Activated CD4-positive, alpha-beta T cell treated with anti-CD3 and anti-CD28 coated beads, Interleukin-2, amount 50 U/mL, for 1 hour (primary cell): Measurements from ENCODE around the gene FTCD.
"Not testable (repeated sequence)": the region's sequence is repeated elsewhere in the genome, so short reads cannot be mapped to it uniquely, and the experiment has no call there.

Experiments
- DNase-seq: peaks from one replicate; pipeline ENCODE4 v3.0.0-alpha.2; 2020

The FTCD gene

DNA sequence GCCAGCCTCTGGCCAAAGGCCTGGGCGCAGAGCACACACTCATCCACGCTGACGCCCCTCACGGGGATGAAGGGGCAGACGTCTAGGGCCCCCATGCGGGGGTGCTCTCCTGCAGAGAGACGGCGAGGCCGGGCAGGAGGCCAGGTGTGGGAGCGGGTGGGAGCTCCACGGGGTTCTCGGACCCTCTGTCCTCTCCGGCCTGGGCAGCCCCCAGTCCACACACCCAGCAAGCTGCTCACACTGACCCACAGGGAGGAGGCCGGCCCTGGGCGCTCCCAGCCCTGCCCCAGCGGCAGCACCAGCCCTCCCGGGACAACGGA lies 2.5 kb downstream of the FTCD start:
- DNase-seq: no peak

DNA sequence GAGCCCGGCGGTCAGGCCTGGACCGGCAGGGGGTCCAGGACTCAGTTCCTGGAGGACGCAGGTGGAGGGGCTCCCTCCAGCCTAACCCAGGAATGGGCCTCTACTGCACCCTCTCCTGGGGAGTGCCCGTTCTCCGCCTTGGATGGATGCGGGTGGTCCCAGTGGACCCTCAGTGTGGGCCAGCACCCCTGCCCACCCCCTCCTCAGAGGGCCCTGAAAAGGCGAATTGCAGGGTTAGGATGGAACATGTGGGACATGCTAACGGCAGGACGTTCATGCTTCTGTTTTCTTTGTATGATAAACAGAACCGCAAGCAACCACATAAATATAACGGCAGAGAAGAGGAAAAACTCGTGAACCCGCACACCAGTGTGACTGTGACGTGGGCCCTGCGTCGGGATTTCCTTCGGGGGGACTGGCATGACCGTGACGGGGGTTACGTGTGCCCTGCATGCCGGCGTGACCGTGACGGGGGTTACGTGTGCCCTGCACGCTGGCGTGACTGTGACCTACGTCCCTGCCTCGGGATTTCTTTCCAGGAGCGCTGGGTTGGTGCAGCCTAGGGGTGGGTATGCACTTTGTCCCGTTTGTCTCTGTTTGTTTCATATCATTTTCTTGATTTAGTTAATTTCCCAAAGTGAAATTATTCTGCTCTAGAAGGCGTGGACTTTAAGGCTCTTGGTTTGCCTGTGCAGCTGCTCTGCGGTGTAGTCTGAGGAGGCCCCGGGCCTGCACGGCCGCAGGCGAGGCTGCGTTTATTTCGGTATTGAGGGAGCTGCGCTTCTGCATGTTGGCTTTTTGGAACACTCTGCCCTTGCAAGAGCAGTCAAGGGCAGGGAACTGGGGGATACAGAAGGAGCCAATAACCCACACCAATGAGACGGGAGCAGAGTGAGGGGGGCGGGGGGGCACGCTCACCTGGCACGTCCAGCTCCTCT lies 3.1 kb downstream of the FTCD start:
- no peak for DNase-seq

DNA sequence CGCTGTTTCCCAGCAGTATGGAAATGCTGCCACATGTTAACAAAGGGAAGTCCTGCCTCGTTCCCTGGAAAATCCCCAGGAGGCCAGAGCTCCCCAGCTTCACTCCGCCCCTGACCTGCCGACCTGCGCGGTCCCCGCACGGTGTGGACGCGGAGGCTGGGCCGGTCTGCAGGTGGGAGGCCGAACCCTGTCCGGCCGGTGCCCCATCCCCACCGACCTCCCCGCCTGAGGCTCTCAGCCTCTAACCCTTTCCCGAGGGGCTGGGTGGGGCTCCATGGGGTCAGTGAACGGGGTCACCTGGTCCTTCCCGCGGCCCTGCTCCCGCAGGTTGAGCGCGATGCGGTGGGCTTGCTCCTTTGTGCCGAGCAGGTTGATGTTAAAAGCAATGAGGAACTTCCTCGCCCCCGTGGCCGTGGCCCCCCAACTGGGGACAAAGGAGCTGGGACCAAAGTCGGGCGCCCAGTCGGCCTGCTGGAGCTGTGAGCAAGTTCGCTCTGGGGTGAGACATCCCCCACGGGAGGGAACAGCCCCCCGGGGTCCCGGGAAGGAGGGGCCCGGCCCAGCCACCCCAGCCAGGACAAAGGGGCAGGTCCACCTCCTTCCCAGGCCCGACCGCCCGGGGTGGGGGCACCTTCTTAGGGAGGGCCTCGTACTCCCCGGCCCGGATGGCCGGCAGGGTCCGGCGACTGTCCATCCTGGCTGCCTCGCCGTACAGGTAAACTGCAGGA lies 4.0 kb downstream of the FTCD start:
- DNase-seq: no peak

DNA sequence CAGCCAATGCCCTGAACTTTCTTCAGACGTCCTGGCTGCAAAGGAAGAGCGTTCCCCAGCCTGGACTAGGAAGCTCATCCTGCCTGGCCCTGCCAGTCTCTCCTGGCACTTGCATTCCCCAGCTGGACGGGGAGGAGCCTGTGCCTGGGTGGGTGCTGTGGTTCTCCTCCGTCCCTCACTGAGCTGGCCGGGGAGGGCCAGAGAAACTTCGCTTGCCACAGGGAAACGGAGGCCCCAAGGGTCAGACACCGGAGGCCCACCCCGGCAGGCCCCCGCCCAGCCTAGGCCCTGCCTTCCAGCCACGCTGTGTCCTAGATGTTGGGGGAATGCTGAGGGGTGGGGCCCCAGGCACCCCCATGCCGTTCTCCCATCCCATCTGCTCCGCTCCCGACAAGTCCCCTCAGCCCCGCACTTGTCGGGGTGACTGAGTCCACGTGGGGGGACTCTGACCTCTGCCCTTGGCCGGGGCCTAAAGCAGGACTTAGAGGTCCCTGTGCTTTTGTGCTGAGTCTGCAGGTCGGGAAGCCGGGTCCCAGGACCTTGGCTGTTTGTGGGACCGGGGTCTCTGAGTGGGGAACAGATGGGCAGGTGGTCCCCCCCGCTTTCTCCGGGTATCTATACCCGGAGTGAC lies 4.8 kb downstream of the FTCD start:
- no peak for DNase-seq

DNA sequence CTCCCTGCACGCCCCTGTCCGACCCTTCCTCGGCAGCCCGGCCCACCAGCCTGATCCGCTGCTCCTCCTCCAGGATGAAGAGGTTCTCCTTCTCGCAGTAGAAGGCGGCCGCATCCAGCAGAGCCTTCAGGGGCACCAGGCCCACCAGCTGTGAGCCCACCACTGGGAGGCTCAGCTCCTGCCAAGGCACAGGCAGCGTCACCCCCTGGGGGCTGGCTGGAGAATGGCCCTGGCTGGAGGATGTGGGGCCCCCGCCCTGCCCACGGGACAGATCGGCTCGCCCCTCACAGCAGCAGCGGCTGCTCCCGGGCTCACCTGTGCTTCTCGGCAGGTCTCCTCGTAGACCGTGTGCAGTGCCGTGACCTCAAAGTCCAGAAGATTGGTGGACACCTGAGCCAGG lies 5.3 kb downstream of the FTCD start:
- no peak for DNase-seq

DNA sequence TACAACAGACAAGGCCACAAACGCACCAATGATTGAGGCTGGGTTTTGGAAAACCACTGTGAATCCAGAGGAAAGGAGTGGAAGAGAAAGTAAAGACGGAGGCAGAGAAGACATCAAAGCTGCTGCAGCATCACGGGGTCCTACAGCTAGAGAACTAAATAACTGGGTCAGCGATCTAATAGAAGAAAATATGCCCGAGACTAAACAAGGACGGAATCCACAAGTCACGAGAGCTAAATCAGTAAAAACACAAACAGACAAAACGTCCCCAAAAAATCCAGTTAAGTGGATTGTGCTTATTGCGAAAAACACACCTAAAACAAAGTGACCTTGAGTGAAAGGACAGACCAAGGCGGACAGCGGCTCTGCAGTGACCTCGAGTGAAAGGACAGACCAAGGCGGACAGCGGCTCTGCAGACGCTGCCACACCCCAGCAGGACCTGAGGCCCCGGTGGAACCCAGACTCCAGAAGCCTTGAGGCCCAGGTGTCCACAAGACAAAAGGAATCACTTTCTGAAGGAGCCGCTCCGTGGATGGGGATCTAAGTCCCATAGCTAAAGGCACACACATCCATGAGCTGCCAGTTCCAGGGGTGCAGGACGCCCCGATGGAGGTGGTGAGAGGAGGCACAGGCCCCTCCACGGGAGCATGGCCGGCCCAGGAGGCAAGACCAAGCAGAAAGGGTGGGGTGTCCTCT lies 6.0 kb downstream of the FTCD start:
- DNase-seq: no peak

DNA sequence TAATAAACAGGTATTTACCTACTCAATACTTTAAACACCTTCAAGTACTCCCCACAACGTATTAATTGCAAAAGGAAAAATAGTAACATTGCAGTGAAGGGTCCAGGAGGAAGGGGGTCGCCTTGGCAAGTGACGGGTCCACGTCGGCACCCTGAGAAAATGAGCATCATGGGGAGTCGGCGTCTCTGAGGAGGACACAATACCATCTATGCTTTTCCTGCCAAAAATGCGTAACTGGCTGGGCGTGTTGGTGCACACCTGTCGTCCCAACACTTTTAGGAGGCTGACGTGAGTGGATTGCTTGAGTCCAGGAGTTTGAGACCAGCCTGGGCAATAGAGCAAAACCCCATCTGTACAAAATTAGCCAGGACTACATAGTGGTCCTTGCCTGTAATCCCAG lies 7.3 kb downstream of the FTCD start:
- DNase-seq: no peak

DNA sequence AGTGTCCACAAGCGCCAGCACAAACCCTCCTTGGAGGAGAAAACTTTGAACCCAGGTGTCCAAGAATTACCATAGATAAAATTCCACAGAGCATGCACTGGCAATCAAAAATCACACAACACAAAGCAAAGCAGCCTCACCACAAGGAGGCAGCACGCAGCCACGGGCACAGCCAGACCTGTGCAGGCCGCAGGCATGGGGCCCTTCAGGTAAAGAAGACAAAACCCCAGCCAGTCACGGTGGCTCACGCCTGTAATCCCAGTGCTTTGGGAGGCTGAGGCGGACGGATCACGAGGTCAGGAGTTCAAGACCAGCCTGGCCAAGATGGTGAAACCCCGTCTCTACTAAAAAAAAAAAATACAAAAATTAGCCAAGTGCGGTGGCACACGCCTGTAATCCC lies 8.0 kb downstream of the FTCD start:
- DNase-seq: peak; percentile 57

DNA sequence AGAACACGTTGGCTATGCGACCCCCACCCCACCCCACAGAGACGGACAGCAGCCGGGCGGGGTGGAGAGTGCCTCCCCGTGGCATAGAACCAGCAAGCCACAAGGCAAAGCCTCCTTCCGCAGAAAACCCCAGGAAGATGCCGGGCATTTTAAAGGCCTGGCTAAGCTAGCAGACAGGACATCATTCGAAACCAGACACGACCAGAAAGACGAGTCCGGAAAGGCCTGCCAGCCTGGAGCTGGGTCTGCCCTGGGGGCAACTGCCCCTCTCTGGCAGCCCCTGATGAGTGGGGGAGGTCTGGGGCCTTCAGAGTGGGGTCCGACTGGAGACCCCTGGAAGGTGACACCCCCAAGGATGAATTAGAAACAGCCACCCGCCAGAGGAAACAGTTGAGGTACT lies 8.5 kb downstream of the FTCD start:
- no peak for DNase-seq

DNA sequence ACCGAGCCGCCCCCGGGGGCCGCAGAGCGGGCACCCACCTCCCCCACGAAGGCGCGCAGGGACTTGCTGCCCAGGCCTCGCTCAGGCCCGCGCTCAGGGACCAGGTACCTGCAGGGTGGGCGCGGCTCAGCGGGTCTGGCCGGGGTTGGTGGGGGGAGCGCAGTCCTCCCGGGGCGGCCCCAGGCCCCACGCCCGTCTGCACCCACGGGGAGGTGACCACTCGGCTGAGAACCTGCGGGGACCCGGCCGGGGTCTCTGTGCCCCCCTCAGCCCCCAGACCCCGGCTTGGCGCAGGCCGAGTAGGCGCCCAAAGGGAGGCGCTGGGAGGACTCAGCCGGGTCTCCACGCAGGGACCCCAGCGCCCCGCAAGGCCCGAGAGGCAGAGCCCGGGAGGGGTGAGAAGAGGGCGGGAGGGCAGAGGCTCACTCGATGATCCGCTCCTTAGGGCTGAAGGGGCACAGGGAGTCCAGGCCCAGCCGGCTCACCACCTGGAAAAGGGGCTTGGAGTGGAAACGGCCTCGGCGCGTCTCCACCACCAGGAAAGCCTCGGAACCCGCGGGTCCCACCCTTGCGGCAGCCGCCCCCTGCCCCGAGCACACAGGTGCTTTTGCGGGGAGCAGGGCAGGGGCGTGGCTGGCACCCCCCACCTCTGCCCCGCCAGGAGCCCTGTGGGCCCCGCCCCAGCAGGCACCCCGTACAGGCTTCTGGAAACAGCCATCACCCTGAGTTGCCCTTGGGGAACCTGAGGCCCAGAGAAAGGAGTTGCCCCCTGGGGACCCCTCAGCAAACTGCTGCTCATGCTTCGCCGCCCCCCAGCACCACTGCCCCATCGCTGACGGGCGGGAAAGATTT lies 9.3 kb downstream of the FTCD start:
- DNase-seq: no peak

DNA sequence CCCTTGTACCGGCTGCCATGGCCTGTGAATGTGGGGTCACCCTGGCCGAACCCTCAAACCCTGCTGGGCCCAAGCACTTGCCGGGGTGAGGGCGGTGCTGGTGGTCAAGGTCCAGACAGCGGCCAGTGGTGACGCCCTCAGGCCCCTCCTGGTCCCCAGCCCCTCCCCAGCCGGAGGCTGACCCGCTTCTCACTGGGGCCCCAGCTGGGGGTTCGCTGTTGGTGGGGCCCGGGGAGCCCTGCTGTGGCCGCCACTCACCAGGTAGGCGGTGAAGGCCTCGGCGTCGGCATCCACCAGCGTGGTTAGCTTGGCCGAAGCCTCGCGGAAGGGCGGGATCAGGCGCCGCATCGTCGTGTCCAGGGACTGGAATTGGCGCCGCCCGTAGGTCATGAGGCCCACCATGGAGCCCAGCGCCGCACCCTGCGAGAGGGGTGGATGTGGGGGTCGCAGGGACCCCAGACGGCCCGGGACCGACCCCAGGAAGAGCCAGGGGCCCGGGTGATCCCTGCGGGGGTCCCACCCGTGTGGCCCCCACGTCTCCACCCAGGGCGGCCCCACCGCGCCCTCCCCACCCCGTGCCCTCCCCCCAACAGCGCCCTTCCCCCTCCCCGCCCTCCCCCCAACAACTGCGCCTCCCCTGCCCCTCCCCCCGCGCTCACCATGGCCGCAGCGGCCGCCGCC lies 10.1 kb downstream of the FTCD start:
- DNase-seq: no peak

DNA sequence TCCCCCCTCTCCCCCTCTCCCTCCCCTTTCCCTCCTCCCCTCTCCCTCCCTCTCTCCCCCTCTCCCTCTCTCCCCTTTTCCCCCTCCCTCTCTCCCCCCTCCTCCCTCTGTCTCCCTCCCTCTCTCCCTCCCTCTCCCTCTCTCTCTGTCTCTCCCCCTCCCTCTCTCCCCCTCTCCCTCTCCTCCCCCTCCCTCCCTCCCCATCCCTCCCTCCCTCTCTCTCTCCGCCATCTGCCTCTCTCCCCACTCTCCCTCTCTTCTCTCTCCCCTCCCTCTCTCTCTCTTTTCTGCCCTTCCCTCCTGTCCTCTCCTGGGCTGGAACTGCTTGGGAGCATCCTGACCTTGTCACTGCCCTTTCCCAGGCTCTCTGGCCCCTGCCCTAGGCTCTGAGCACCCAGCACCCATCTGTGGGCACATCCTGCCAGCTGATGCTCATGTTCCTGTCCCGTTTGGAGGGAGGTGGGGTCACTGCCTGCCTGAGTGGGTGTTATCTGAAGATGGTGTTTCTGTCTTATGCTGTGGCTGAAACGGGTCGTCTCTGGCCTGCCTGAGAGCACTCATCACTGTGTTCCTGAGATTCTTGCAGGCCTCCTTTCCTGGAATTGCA lies 10.8 kb downstream of the FTCD start:
- no peak for DNase-seq

DNA sequence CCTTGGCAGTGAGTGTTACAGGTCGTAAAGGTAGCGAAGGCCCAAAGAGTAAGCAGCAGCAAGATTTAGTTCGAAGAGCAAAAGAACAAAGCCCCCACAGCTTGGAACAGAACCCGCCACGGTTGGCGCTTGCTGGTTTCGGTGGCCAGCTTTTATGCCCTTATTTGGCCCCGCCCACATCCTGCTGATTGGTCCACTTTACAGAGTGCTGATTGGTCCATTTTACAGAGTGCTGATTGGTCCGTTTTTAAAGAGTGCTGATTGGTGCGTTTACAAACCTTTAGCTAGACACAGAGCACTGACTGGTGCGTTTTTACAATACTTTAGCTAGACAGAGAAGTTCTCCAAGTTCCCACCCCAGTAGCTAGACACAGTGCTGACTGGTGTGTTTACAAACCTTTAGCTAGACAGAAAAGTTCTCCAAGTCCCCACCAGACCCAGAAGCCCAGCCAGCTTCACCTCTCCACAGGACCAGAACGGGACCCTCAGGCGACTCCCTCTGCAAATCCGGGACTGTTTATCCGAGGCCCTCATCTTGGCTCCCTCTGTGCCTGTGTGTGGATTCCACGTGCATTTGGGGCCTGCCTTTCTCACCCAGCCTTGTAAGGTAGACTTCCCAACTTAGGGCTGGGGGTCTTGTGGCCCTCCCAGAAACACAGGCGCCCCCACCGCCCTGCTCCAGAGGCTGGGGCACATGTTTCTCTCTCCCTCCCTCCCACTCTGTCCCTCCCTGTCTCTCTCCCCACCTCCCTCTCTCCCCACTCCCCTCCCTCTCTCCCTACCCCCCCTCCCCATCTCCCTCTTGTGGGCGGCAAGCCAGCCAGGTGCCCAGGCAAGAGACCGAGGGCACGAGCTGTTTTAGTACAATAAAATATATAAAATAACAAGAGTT lies 12.6 kb downstream of the FTCD start:
- no peak for DNase-seq

DNA sequence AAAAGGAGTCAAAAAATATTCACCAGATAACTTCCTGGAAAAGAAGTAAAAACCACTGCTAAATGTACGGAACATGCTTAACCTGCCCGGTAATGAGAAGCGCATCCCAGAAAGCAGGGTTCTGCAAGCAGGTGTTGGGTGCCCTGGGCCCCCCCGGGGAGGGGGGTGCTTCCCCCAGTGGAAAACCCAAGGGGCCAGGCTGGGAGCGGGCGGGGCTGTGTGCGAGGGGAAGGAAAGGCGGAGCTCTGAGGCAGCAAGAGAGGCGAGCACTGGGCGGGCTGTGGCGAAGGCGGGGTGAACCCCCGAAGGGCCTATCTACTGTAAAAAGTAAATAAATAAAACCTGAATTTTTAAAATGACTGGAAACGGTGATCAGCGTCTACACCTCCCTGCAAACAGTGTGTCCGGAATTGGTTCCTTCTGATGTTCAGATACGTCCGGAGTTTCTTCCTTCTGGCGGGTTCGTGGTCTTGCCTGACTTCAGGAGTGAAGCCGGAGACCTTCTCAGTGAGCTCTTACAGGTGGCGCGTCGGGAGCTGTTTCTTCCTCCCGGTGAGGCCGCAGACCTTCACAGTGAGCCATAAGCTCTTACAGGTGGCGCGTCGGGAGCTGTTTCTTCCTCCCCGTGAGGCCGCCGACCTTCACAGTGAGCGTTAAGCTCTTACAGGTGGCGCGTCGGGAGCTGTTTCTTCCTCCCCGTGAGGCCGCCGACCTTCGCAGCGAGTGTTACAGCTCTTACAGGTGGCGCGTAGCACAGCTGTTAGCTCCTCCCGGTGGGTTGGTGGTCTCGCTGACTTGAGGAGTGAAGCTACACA lies 13.4 kb downstream of the FTCD start:
- DNase-seq: no peak

DNA sequence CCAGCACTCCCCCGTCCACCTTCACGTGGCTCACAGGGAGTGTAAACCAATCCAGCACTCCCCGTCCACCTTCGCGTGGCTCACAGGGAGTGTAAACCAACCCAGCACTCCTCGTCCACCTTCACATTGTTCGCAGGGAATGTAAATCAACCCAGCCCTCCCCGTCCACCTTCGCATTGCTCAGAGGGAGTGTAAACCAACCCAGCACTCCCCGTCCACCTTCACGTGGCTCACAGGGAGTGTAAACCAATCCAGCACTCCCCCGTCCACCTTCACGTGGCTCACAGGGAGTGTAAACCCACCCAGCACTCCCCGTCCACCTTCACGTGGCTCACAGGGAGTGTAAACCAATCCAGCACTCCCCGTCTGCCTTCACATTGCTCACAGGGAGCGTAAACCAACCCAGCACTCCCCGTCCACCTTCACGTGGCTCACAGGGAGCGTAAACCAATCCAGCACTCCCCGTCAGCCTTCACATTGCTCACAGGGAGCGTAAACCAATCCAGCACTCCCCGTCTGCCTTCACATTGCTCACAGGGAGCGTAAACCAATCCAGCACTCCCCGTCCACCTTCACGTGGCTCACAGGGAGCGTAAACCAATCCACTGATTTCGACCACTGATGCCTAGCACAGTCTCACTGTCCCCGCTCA lies 14.9 kb downstream of the FTCD start:
- DNase-seq: not testable (repeated sequence)

DNA sequence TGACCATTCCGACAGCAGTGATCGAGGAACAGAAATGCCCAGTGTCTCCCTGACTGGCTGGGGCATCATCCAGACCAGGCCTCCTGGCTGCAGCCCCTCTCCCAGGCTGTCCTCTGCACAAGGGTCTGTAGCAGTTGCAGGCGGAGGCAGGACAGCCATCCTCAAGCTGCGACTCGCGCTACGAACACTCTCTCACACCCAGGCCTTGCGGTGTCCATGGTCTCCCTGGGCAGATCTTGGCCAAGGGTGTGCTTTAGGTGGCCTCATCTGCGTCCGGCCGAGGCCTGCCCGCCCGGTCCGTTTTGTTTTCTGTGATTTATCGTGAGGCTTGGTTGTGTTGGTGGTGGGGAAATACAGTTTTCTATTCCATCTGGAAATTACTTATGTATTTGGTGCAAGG lies 15.7 kb downstream of the FTCD start:
- no peak for DNase-seq

DNA sequence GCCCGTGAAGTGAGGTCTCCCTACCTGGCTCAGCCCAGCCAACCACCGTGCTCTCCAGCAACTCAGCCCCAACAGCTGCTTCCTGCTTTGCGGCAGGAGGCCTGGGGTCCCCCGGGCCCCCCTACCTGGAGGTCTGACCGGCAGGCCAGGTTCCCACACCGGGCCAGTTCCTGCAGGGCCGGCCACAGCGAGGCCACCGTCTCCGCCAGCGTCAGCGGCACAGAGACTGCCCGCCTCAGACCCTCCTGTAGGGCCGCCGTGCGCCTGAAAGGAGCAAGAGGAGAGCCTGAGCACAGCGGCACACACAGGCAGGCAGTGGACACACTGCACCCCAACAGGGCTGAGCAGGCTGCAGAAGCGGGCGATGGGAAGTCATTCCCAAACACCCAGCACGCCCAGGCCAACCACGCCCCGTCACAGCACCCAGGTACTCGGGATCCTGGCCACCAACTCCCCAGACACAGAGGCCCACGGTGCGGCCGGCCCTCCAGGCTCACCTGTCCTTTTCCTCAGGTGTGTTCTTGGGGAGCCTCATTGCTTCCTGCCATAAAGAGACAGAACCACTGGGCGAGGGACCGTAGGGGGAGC lies 16.9 kb downstream of the FTCD start:
- no peak for DNase-seq

DNA sequence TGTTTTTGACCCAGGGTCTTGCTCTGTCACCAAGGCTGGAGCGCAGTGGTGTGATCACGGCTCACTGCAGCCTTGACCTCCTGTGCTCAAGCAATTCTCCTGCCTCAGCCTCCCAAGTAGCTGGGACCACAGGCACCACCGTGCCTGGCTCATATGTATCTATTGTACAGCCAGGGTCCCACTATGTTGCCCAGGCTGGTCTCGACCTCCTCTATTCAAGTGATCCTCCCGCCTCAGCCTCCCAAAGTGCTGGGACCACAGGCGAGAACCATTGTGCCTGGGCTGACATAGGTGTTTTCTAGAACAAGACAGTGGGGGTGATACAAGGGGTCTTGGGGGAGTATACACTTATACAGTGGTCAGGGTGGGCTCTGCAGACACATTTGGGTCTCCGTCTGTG lies 17.5 kb downstream of the FTCD start:
- no peak for DNase-seq
